HG02938 (cell line): ENCODE results near the gene SDHD.
"Not testable (repeated sequence)": the region's sequence is repeated elsewhere in the genome, so short reads cannot be mapped to it uniquely, and the experiment has no call there.

Experiments used
- ATAC-seq: cut with Tn5 transposase; IDR thresholded peaks from one replicate; pipeline ENCODE4 v1.9.1; 2021; ENCODE audit warnings: mild to moderate bottlenecking, moderate library complexity; ENCODE audit not compliant: unreplicated experiment

Gene SDHD

GRCh38 chr11:112086422-112087191, at the start of gene SDHD, which contains the start of gene TIMM8B:
TSS of gene SDHD (plus strand) at chr11:112086873. CDS start at chr11:112086908, 35 bp downstream.
TSS of gene TIMM8B (minus strand) at chr11:112086756. CDS start at chr11:112086723, 33 bp downstream.
- peak; percentile 93 for ATAC-seq

GRCh38 chr11:112037527-112037926, 49.1 kb upstream of the SDHD start:
- ATAC-seq, result no peak

GRCh38 chr11:112042161-112042960, 44.3 kb upstream of the SDHD start:
- no peak for ATAC-seq

GRCh38 chr11:112042961-112043304, 43.7 kb upstream of the SDHD start:
- no peak for ATAC-seq

- no peak for ATAC-seq
Measured at GRCh38 chr11:112044961-112045360, 41.7 kb upstream of the SDHD start.

DNA sequence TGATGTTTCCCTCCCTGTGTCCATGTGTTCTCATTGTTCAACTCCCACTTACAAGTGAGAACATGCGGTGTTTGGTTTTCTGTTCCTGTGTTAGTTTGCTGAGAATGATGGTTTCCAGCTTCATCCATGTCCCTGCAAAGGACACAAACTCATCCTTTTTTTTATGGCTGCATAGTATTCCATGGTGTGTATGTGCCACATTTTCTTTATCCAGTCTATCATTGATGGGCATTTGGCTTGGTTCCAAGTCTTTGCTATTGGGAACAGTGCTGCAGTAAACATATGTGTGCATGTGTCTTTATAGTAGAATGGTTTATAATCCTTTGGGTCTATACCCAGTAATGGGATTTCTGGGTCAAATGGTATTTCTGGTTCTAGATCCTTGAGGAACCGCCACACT, 40.0 kb upstream of the SDHD start:
- not testable (repeated sequence) for ATAC-seq

DNA sequence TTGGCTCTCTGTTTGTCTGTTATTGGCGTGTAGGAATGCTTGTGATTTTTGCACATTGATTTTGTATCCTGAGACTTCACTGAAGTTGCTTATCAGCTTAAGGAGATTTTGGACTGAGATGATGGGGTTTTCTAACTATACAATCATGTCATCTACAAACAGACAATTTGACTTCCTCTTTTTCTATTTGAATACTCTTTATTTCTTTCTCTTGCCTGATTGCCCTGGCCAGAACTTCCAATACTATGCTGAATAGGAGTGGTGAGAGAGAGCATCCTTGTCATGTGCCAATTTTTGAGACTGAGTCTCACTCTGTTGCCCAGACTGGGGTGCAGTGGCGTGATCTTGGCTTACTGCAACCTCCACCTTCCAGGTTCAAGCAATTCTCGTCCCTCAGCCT, 38.4 kb upstream of the SDHD start:
- not testable (repeated sequence) for ATAC-seq

DNA sequence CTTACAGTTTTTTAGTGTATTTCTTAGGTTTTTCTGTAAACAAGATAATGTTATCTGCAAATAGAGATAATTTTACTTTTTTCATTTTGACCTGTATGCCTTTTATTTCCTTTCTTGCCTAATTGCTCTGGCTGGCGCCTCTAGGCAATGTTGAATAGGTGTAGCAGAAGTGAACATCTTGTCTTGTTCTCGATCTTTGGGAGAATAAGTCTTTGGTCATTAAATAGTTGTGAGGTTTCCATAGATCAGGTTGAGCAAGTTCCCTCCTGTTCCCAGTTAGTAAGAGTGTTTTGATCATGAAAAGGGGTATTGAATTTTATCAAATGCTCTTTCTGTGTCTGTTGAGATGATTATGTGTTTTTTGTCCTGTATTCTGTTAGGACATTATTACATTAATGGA, 36.9 kb upstream of the SDHD start:
- ATAC-seq, result no peak

DNA sequence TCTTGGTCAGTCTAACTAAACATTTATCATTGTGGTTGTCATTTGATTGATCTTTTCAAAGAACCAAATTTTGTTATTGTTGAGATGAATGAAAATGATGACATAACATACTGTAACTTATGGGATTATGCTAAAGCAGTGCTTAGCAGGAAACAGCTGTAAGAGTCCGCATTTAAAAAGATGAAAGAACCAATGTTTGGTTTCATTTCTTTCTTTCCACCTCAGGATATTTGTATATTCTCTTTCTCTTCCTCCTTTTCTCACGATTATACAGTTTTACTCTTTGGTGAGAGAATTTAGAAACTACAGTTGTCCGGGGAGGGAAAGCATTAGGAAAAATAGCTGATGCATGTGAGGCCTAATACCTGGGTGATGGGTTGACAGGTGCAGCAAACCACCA, 36.0 kb upstream of the SDHD start:
- peak; percentile 81 for ATAC-seq

GRCh38 chr11:112051768-112052167, 34.9 kb upstream of the SDHD start:
- no peak for ATAC-seq

DNA sequence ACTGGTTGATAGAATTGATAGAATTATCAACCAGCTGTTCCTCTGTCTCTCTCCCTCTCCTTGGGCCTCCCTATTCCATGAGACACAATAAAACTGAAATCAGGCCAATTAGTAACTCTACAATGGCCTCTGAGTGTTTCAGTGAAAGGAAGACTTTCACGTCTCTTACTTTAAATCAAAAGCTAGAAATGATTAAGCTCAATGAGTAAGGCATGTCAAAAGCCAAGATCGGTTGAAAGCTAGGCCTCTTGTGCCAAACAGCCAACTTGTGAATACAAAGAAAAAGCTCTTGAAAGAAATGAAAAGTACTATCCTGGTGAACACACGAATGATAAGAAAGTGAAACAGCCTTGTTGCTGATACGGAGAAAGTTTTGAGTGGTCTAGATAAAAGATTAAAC, 29.5 kb upstream of the SDHD start:
- ATAC-seq, result no peak

GRCh38 chr11:112058103-112058502, 28.6 kb upstream of the SDHD start:
- ATAC-seq, result no peak

- ATAC-seq, result no peak
Measured at GRCh38 chr11:112062923-112063322, 23.8 kb upstream of the SDHD start.

DNA sequence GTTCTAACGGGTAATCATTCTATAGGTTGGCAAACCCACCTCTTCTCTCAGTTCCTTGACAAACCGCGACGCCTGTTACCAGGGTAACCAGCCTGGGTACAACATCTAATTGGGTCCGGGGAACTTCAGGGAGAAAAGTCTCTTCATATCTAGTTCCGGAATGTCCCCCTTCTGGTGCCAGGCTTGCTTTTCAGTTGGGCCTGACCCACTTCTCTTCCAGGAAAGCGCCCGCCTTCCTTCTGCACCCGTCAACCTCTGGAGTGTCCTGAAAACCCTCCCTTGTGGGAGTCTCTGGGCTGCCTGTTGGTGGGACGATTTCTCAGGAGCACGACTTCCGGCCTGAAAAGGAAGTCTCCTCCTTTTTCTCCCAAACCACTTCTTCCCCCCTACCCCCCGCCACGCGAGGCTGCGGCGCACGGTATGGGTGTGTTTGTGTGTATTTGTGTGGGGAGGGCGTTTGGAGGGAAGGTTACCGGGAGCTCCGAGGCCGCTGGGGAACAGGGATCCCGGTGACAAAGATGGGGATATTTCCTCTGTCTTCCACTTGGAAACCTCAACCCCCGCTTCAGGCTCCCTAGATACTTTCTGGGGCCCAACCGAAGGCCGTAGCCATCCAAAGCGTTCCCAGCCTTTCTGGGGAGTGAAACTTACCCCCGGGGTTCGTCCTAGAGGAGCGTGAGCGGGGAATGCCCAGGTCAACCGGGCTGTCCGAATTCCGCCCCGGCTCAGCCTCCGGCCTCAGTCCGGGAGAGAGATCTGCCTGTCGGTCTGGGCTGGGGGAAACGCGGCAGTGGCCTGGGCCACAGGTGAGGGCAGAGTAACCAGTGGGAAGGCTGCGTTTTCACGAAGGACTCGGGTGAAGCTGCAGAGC, 12.5 kb upstream of the SDHD start, which contains the start of the genes NKAPD1 and PIH1D2:
Gene NKAPD1 (plus strand): TSS at position 359 of the 871 bp plus-strand sequence. CDS start 1,276 bp downstream, outside the sequence.
Gene PIH1D2 (minus strand): TSS at position 77 of the 871 bp plus-strand sequence. CDS start 843 bp downstream, outside the sequence.
- peak; percentile 82 for ATAC-seq

- no peak for ATAC-seq
Measured at GRCh38 chr11:112082729-112083128, 3.9 kb upstream of the SDHD start.

- ATAC-seq, result peak; percentile 32
Measured at GRCh38 chr11:112085822-112086421, 751 bp upstream of the SDHD start.

- ATAC-seq, result no peak
Measured at GRCh38 chr11:112087212-112087611, 539 bp downstream of the SDHD start.

GRCh38 chr11:112095302-112095701, 8.6 kb downstream of the SDHD start:
- not testable (repeated sequence) for ATAC-seq

DNA sequence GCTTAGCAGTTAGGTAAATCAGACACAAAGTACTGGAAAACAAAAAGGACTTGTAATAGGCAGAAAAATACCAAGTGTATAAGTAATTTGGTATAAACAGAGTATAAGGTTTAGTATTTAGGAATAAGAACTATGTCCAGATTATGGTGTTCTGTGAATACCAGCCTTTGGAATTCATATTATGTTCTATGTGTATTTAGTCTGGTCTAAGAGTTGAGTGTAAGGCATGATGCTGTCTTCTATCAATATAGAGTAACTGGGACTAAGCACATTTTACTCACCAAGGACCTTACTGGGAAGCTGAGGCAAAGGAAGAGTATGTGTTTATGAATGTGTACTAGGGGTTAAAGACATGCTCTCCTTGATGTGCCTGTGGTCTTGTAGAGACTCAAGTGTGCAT, 9.5 kb downstream of the SDHD start:
- no peak for ATAC-seq

- no peak for ATAC-seq
Measured at GRCh38 chr11:112097734-112098528, 11.3 kb downstream of the SDHD start.
